Urinary bladder (tissue), 4 donors: Measurements from ENCODE around the gene SLC34A1. TPM values are rescaled to one million over a fixed set of nuclear protein-coding genes. Genes with fewer than 3 reads are reported as not detected.
"Not testable (repeated sequence)": the region's sequence is repeated elsewhere in the genome, so short reads cannot be mapped to it uniquely, and the experiment has no call there.

Experiments
- DNase-seq: peaks from one replicate; pipeline ENCODE4 v3.0.0-alpha.2; 2015; ENCODE audit errors: extremely low spot score
- H3K27ac ChIP-seq: one replicate; pipeline ENCODE4 v1.5.1; 2013; ENCODE audit warnings: low read depth, mild to moderate bottlenecking, moderate library complexity
- H3K36me3 ChIP-seq: one replicate; pipeline ENCODE4 v1.6.1; 2013; ENCODE audit warnings: mild to moderate bottlenecking, moderate library complexity; ENCODE audit not compliant: insufficient read depth
- H3K4me1 ChIP-seq: one replicate; pipeline ENCODE4 v1.6.1; 2013; ENCODE audit warnings: mild to moderate bottlenecking, moderate library complexity; ENCODE audit not compliant: insufficient read depth
- H3K4me3 ChIP-seq: one replicate; pipeline ENCODE4 v1.5.1; 2013; ENCODE audit warnings: low read depth, low read length
- WGBS: extraction: QIAGEN DNeasy Blood & Tissue Kit; methylation state at CpG from one replicate; pipeline ENCODE4 v1.1.7; 2013; 5-methylcytosine and 5-hydroxymethylcytosine counted together
- polyA plus RNA-seq: library from polyadenylated mRNA; stranded (reverse); fragments of 200-250 nt; gene quantifications from one replicate; pipeline ENCODE4 v1.2.3, GENCODE V29; 2013
- total RNA-seq: library from RNA; depleted of rRNA; stranded (reverse); fragments of >200 nt; gene quantifications from one replicate; pipeline ENCODE4 v1.2.3, GENCODE V29; 2014
- donor health status: healthy with polysubstance abuse.
- donor health status: healthy.

Gene SLC34A1
- total and polyA plus RNA-seq, 2 donors = 0.04 TPM; not detected in 1

DNA sequence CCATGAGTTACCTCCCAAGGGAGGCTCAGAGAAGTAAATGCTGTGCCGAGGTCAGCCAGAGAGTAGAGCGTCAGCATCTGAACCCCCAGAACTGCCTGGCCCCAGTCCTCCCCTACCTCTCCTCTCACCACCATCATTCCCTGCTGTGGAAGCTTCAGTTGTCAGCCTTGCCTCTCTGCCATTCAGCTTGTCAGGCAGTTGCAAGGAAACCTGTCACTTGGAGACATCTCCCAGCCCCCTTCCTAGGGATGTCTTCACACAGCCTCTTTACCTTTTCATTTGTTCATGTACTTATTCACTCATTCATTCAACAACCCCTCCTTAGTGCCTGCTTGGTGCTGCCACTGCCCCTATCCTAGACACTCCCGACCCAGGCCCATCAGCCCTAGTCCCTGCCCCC is 24.4 kb upstream of the SLC34A1 start:
- no peak overlapping the region for H3K27ac ChIP-seq
- WGBS = 78% methylated on average over 3 of the region's 3 CpGs

DNA sequence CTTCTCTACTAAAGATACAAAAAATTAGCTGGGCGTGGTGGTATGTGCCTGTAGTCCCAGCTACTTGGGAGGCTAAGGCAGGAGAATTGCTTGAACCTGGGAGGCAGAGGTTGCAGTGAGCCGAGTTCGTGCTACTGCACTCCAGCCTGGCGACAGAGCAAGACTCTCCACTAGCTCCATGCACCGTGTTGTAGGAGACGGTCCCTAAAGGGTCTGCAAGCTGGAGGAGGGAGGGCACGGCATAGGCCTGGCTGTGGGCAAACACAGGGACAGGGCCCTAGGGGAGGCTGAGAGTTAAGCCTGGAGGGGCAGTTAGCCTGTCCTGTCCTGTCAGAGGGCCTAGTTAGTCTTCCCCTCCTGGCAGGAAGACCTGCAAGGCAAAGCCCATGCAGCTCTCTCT is 23.5 kb upstream of the SLC34A1 start:
- H3K4me1 ChIP-seq, DNase-seq, H3K4me3 ChIP-seq, H3K27ac ChIP-seq, H3K36me3 ChIP-seq: not testable (repeated sequence)
- 90% methylated on average over 7 of the region's 7 CpGs for WGBS

More for the DNA sequence above, 24.4 kb upstream of the SLC34A1 start:
- DNase-seq = no peak
- Histone ChIP-seq H3K4me1 (no peaks in the 10 kb centered on the region), H3K4me3 (no peak overlapping the region), H3K36me3 (no peaks in the 10 kb centered on the region)

DNA sequence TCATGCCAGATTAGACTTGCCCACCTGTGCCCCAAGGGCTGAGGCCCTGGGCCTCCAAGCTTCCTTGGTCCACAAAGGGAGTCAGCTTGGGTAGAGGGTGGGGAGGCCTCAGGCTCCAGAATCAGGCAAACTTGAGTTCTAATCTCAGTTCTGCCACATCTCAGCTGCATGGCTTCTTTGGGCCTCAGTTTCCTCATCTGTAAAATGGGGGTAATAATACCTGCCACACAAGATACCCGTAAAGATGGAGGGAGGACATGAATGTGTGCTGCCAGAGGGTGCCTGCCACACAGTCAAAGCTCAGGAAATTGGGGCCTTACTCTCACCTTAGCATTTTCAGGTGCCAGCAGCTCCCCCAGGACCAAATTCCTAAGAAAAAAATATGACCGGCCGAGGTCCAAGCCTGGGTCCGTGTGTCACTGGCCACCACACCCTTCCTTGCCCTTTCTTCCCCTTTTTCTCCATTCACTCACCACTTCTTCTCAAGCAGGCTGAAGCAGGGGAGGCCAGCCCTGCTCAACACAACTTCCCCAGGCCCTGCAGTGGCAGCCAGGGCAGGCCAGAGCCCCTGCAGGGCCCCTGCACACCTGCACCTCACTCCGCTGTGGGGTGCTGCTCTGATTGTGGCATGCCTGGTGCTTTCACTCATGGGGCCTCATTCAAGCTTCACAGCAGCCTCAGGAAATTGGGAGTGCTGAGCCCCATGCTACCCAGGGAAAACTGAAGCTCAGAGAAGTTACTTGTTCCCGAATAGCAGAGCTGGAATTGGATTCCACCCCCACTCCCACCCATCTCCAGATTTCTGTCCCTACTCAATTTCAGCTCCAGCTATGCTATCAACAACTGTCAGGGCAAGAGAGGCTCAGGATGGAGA is 22.6 kb upstream of the SLC34A1 start:
- H3K4me3 ChIP-seq = no peak overlapping the region
- no peaks in the 10 kb centered on the region for H3K36me3 ChIP-seq
- H3K4me1 ChIP-seq = no peaks in the 10 kb centered on the region
- DNase-seq = no peak
- 81% methylated on average over 6 of the region's 6 CpGs for WGBS
- H3K27ac ChIP-seq = no peak overlapping the region

DNA sequence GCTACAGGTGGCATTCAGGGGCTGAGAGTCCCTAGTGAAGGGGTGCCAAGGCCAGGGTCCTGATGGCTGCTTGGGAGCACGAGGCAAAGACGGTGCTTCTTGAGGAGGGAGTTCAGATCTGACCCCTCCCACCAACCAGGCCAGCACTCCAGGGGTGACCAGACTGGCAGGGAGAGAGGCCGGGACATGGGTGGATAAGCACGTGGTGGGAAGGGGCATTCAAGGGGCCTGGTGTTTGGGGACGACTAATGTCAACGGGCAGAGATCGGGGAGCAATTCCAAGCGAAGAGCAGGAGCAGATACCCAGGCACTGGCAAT is 22.0 kb upstream of the SLC34A1 start:
- no peaks in the 10 kb centered on the region for H3K4me1 ChIP-seq
- WGBS = 55% methylated on average over 8 of the region's 8 CpGs
- H3K27ac ChIP-seq = no peak overlapping the region
- no peak overlapping the region for H3K4me3 ChIP-seq
- DNase-seq = no peak
- no peaks in the 10 kb centered on the region for H3K36me3 ChIP-seq

DNA sequence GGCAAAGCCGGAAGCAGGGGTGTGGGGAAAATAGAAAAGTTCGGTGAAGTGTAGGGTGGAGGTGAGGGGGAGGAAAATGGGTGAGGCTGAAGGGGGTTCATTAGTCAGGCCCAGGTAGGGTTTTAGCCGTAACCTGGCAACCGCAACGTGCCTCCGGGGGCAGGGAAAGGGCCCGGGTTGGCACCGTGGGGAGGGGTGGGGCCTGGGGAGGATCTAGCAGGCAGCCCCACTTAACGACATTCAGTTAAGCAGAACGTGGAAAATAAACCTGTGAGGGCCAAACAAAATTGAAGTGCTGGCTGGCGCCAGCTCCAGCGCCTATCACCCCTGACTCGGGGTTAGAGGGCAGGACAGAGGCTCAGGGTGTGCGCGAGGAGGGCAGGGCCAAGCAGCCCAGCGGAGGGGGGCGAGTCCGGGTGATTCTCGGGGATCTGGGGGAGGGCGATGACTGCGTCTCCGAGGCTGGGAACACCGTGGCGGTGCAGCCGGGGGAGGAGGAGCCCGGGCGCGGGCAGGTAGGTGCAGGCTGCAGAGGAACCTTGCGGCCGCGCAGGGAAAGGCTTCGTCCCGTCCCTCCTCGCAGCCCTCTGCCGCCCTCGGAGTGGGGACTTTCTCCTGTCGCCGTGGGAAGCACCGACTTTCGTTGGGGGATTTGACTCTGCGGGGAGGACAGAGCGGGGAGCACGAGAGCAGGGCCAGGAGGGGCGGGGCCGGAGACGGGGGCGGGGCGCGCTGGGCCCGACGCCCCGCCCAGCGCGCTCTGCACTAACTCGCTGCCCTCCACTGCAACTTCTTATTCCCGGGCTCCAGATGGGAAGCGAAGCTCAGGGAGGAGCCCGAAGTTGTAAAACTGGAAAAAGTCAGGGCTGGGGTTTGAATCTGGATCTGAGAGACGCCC is 21.4 kb upstream of the SLC34A1 start:
- H3K27ac ChIP-seq = no peak overlapping the region
- no peaks in the 10 kb centered on the region for H3K4me1 ChIP-seq
- H3K36me3 ChIP-seq = no peaks in the 10 kb centered on the region
- peak overlapping the region; percentile 41 for H3K4me3 ChIP-seq
- no peak for DNase-seq
- 10% methylated on average over 59 of the region's 59 CpGs for WGBS

GRCh38 chr5:177363565-177363964 is 20.7 kb upstream of the SLC34A1 start:
- no peak overlapping the region for H3K4me3 ChIP-seq
- no peak for DNase-seq
- no peaks in the 10 kb centered on the region for H3K36me3 ChIP-seq
- H3K4me1 ChIP-seq = no peaks in the 10 kb centered on the region
- 39% methylated on average over 10 of the region's 10 CpGs for WGBS
- H3K27ac ChIP-seq = no peak overlapping the region

- Histone ChIP-seq H3K27ac (no peak overlapping the region), H3K4me3 (no peak overlapping the region), H3K36me3 (no peaks in the 10 kb centered on the region), H3K4me1 (no peaks in the 10 kb centered on the region)
- DNase-seq = no peak
- WGBS = 82% methylated on average over 11 of the region's 11 CpGs
Measured at GRCh38 chr5:177364159-177364962, 19.9 kb upstream of the SLC34A1 start.

DNA sequence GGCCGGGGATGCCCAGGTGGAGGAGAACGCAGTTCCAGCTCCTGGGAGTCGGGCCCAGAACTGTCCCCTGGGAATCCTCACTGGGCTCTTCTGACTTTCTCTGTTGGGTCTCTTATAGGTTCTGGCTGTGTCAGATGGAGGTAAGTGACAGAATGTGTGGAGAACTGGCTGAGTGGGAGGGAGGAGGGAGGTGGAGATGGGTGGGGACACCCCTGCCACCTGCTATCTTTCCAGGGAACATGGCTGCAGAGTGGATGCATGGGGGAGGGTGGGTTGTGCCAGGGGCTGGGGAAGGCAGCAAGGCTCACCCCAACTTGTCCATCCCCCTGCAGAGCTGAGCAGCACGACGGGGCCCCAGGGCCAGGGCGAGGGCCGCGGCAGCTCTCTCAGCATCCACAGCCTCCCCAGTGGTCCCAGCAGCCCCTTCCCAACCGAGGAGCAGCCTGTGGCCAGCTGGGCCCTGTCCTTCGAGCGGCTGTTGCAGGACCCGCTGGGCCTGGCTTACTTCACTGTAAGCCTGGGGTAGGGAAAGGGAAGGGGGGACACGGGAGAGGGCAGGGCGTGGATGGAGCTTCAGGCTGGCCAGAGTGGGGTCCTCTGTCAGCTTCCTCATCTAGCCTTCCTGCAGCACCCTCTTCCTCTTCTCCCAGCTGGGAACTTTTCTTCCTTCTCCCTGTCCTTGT is 18.2 kb upstream of the SLC34A1 start:
- Histone ChIP-seq H3K27ac (no peak overlapping the region), H3K4me1 (no peaks in the 10 kb centered on the region), H3K36me3 (no peaks in the 10 kb centered on the region), H3K4me3 (no peak overlapping the region)
- WGBS = 57% methylated on average over 14 of the region's 14 CpGs
- DNase-seq = no peak

DNA sequence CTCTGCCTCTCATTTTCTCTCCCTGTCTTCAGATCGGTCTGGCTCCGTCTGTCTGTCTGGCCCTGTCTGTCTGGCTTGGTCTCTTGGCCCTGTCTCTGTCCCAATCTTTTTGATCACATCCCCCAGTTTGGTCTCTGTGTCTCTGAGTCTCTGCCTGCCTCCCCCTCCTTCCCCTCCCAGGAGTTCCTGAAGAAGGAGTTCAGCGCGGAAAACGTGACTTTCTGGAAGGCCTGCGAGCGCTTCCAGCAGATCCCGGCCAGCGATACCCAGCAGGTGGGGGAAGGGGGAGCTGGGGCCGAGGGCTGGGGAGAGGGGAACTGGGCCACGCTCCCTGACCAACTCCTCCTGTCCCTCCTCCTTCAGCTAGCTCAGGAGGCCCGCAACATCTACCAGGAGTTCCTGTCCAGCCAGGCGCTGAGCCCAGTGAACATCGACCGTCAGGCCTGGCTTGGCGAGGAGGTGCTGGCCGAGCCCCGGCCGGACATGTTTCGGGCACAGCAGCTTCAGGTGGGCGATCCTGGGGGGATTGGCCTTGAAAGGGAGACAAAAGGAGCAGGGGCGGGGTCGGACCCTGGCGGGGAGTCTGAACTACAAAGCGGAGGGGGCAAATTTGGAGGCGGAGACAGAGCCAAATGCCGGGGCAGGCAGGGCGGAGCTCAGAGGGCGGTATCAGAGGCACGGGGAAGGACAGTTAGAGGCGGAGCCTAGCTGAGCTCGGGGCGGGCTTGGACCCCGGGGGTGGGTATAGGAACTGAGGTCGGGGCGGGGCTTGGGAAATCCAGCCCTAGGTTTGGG is 17.5 kb upstream of the SLC34A1 start:
- peak; percentile 87 for DNase-seq
- Histone ChIP-seq H3K4me3 (peak overlapping the region; percentile 34), H3K36me3 (no peaks in the 10 kb centered on the region), H3K4me1 (no peaks in the 10 kb centered on the region), H3K27ac (peak overlapping the region; percentile 85)
- 11% methylated on average over 36 of the region's 36 CpGs for WGBS

- 24% methylated on average over 46 of the region's 46 CpGs for WGBS
- no peak for DNase-seq
- Histone ChIP-seq H3K27ac (no peak overlapping the region), H3K36me3 (no peaks in the 10 kb centered on the region), H3K4me3 (peak overlapping the region; percentile 34), H3K4me1 (no peaks in the 10 kb centered on the region)
Measured at GRCh38 chr5:177367323-177367848, 16.8 kb upstream of the SLC34A1 start.

DNA sequence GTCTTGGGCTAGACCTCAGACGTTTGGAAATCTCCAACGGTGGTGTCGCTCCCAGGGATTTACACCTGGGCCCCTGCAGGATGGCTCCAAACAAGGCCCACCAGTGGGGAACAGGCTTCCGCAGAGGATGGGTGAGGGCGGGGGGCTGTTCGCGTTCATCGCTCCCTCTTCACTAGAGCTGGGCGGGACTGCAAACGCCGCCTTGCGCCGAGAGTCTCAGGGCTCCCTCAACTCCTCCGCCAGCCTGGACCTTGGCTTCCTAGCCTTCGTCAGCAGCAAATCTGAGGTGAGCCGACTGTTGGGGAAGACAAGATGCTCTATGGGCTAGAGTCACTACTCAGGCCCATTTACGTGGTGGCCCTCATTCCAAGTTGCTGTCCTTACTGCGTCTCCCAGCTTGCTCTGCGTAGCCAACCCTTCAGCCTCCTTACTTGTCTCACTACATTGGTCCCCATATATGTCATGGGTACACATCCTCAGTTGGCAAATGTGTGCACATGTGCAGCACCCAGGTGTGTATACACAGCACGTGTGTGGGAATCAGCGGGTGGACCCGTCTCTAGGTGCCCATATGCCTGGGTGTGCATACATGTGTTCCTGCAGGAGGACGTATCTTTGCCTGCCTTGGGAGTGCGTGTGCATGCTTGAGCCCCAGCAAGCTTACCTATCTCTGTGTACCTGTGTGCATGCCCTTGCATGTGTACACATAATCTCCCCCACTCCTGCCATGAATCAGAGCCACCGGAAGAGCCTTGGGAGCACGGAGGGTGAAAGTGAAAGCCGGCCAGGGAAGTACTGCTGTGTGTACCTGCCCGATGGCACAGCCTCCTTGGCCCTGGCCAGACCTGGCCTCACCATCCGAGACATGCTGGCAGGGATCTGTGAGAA is 16.0 kb upstream of the SLC34A1 start:
- no peak overlapping the region for H3K4me3 ChIP-seq
- no peak for DNase-seq
- H3K36me3 ChIP-seq = no peaks in the 10 kb centered on the region
- H3K4me1 ChIP-seq = no peaks in the 10 kb centered on the region
- 86% methylated on average over 29 of the region's 29 CpGs for WGBS
- H3K27ac ChIP-seq = no peak overlapping the region
